Calu3 (cell line): ENCODE data around the gene FAM219A. TPM values are rescaled to one million over a fixed set of nuclear protein-coding genes. Genes with fewer than 3 reads are reported as not detected.

ENCODE experiments used
- BruUV-seq: library from RNA; stranded (reverse); fragments of 400-500 nt; replicated peaks from 2 replicates; lab custom pipeline; 2021; lab: Mats Ljungman, UMichigan
- CTCF ChIA-PET: fragments of 300-600 bp; sonication (Branson Sonifier 250); formaldehyde crosslinking; loops from one replicate; lab custom pipeline; 2022; ENCODE audit warnings: antibody characterized with exemption; lab: Charles Lee
- DNase-seq: peaks from one replicate; pipeline ENCODE4 v3.0.0; 2022
- H3K27ac Mint-ChIP-seq: one replicate; pipeline ENCODE4 v1.8.0; 2022; ENCODE audit warnings: mixed read lengths; ENCODE audit not compliant: unreplicated experiment
- H3K27me3 Mint-ChIP-seq: one replicate; pipeline ENCODE4 v1.8.0; 2022; ENCODE audit warnings: mixed read lengths; ENCODE audit not compliant: unreplicated experiment
- H3K36me3 Mint-ChIP-seq: one replicate; pipeline ENCODE4 v1.8.0; 2022; ENCODE audit warnings: mild to moderate bottlenecking, moderate library complexity, mixed read lengths; ENCODE audit not compliant: insufficient read depth, unreplicated experiment
- H3K4me1 Mint-ChIP-seq: one replicate; pipeline ENCODE4 v1.8.0; 2022; ENCODE audit warnings: mild to moderate bottlenecking, low read depth, mixed read lengths; ENCODE audit not compliant: unreplicated experiment
- H3K4me3 Mint-ChIP-seq: one replicate; pipeline ENCODE4 v1.8.0; 2022; ENCODE audit warnings: mild to moderate bottlenecking, low read depth, moderate library complexity, mixed read lengths; ENCODE audit not compliant: unreplicated experiment
- H3K9me3 Mint-ChIP-seq: one replicate; pipeline ENCODE4 v1.8.0; 2022; ENCODE audit warnings: low read depth, mixed read lengths; ENCODE audit not compliant: unreplicated experiment
- intact Hi-C: fragments of 100-400 bp; cut with micrococcal nuclease; formaldehyde crosslinking; loops from one replicate; pipeline ENCODE4 v1.10.0; 2022; ENCODE audit not compliant: unreplicated experiment
- total RNA-seq: library from RNA; stranded (reverse); gene quantifications from 2 replicates; pipeline ENCODE4 v1.2.3, GENCODE V29; 2022
- TF ChIP-seq, protein P1 (sequence below): fragments of 200-600 bp; IDR thresholded peaks from one replicate; pipeline ENCODE4 v1.8.0; 2022; ENCODE audit warnings: antibody characterized with exemption; ENCODE audit not compliant: unreplicated experiment

FAM219A gene
- total RNA-seq, 1 experiment from 2014 or later, result 13.1 TPM

- no peak for DNase-seq
- H3K36me3 Mint-ChIP-seq, result no peaks in the 10 kb centered on the region
- CTCF ChIA-PET, result no interaction called here
- intact Hi-C loops, result loop anchor here (5.0 to 10.0 kb wide), 2 partner anchors 148 to 195 kb away; no protein-coding TSS in a partner anchor
- TF ChIP-seq, protein P1, sequence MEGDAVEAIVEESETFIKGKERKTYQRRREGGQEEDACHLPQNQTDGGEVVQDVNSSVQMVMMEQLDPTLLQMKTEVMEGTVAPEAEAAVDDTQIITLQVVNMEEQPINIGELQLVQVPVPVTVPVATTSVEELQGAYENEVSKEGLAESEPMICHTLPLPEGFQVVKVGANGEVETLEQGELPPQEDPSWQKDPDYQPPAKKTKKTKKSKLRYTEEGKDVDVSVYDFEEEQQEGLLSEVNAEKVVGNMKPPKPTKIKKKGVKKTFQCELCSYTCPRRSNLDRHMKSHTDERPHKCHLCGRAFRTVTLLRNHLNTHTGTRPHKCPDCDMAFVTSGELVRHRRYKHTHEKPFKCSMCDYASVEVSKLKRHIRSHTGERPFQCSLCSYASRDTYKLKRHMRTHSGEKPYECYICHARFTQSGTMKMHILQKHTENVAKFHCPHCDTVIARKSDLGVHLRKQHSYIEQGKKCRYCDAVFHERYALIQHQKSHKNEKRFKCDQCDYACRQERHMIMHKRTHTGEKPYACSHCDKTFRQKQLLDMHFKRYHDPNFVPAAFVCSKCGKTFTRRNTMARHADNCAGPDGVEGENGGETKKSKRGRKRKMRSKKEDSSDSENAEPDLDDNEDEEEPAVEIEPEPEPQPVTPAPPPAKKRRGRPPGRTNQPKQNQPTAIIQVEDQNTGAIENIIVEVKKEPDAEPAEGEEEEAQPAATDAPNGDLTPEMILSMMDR, result no peak
- no peak overlapping the region for H3K4me3 Mint-ChIP-seq
- H3K9me3 Mint-ChIP-seq, result no peaks in the 10 kb centered on the region
- no TSS peak for BruUV-seq
- H3K27ac Mint-ChIP-seq, result no peak overlapping the region
- no peaks in the 10 kb centered on the region for H3K27me3 Mint-ChIP-seq
- H3K4me1 Mint-ChIP-seq, result no peaks in the 10 kb centered on the region
Observed at GRCh38 chr9:34399729-34400128, 58.6 kb downstream of the FAM219A start.

- intact Hi-C loops, result no loop called here
- no TSS peak for BruUV-seq
- no peak overlapping the region for H3K4me3 Mint-ChIP-seq
- no peak overlapping the region for H3K27ac Mint-ChIP-seq
- DNase-seq, result no peak
- TF ChIP-seq, protein P1, result no peak
- CTCF ChIA-PET, result no interaction called here
- no peaks in the 10 kb centered on the region for H3K36me3 Mint-ChIP-seq
- H3K9me3 Mint-ChIP-seq, result no peaks in the 10 kb centered on the region
- no peaks in the 10 kb centered on the region for H3K27me3 Mint-ChIP-seq
- H3K4me1 Mint-ChIP-seq, result no peaks in the 10 kb centered on the region
Observed at GRCh38 chr9:34398875-34399274, 59.5 kb downstream of the FAM219A start.

GRCh38 chr9:34396276-34397214 lies 61.8 kb downstream of the FAM219A start:
- Mint-ChIP-seq H3K36me3 (no peaks in the 10 kb centered on the region), H3K27ac (no peak overlapping the region), H3K4me1 (no peaks in the 10 kb centered on the region), H3K4me3 (no peak overlapping the region), H3K27me3 (no peaks in the 10 kb centered on the region), H3K9me3 (no peaks in the 10 kb centered on the region)
- DNase-seq, result no peak
- no TSS peak for BruUV-seq
- TF ChIP-seq, protein P1, result no peak
- intact Hi-C loops, result no loop called here
- CTCF ChIA-PET, result no interaction called here

GRCh38 chr9:34392511-34392910 lies 65.9 kb downstream of the FAM219A start:
- Mint-ChIP-seq H3K36me3 (no peaks in the 10 kb centered on the region), H3K4me3 (no peak overlapping the region), H3K9me3 (no peaks in the 10 kb centered on the region), H3K27ac (no peak overlapping the region), H3K27me3 (no peaks in the 10 kb centered on the region), H3K4me1 (no peaks in the 10 kb centered on the region)
- intact Hi-C loops, result no loop called here
- BruUV-seq, result no TSS peak
- DNase-seq, result no peak
- TF ChIP-seq, protein P1, result no peak
- CTCF ChIA-PET, result no interaction called here
